AG09319 (cell line): ENCODE measurements around the gene PTPA.

ENCODE experiments used
- DNase-seq: peaks from one replicate; pipeline ENCODE4 v3.0.0-alpha.2; 2010; ENCODE audit warnings: low read depth; ENCODE audit errors: extremely low read depth
- CTCF ChIP-seq: IDR thresholded peaks from 2 replicates; pipeline ENCODE4 v1.5.1; 2011; ENCODE audit warnings: low read depth, mild to moderate bottlenecking, inconsistent platforms, low read length, moderate library complexity

The PTPA gene

DNA sequence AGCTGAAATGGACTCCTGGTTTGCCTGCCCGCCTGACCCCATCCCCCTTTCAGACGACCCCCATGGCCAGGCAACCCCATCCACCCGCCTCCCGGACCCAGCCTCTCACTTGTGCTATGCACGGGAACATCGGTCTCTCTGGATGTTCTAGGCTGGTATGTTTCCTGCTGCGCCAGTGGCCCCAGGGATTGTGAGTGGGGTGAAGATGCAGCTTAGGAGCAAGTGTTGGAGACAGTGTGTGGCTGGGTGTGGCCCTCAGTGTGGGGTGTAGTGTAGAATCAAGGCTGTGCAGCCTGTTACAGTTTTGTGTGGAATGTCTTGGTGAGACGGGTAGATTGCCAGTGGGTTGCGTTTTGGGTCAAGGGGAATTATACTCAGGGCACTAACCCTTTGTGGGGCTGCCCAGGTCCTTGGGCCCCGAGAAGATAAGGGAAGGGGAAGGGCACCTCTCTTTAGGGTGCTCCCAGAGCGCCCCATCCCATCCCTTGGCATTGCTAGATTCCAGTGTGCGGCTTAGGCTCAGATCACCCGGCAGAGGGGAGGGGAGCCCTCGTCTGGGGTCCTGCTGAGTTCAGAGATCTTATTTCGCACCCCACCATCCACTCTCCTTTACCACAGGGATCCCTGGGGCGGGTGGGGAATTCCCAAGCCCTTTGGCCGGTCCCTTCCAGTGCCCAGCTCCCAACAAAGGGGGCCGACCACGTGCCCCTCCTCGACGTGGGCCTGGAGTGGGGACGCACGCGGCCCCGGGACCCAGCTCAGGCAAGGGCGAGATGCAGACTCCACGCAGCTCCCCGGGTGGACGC, 62.3 kb downstream of the PTPA start:
- no peak for DNase-seq
- TF ChIP-seq CTCF: no peak

GRCh38 chr9:129174102-129174723, 63.0 kb downstream of the PTPA start:
- TF ChIP-seq CTCF: peak; percentile 95
- peak; percentile 89 for DNase-seq

DNA sequence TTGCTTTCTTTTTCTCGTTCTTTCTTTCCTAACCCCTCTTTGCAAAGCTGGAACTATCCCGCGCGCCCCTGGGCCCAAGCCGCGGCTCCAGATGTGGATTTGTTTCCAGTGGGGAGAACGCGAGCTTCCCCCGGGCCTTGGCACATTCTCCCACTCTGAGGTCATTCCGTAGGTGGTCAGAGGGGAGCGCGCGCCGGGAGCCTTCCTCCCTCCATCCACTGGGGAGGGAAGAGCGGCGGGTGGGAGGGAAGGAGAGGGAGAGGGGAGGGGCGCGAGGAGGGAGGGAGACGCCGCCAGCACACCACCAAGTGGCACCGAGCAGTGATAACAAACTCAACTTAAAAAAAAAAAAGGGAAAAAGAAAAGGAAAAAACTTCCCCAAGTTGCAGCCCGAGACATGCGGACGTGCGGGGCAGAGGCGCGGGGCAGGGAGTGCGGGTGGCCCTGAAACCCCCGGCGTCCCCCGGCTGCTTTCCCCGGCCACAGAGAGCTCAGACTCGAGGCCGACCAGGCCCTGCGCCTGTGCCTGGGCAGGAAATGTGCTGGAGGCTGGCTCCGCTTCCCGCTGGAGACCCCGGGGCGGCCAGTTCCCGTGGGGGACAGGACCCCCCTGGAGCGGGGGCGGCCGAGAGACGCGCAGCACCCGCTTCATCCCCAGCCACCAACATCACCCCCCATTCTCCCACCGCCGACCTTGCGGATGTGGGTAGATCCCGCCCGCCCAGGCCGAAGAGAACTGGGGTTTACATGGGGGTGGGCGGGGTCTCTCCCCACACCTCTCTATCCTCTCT, 63.7 kb downstream of the PTPA start:
- TF ChIP-seq CTCF: no peak; the same call in none of the 2 replicates
- DNase-seq: peak; percentile 91

- no peak for DNase-seq
- TF ChIP-seq CTCF: no peak
Measured at GRCh38 chr9:129175515-129175824, 64.3 kb downstream of the PTPA start.

DNA sequence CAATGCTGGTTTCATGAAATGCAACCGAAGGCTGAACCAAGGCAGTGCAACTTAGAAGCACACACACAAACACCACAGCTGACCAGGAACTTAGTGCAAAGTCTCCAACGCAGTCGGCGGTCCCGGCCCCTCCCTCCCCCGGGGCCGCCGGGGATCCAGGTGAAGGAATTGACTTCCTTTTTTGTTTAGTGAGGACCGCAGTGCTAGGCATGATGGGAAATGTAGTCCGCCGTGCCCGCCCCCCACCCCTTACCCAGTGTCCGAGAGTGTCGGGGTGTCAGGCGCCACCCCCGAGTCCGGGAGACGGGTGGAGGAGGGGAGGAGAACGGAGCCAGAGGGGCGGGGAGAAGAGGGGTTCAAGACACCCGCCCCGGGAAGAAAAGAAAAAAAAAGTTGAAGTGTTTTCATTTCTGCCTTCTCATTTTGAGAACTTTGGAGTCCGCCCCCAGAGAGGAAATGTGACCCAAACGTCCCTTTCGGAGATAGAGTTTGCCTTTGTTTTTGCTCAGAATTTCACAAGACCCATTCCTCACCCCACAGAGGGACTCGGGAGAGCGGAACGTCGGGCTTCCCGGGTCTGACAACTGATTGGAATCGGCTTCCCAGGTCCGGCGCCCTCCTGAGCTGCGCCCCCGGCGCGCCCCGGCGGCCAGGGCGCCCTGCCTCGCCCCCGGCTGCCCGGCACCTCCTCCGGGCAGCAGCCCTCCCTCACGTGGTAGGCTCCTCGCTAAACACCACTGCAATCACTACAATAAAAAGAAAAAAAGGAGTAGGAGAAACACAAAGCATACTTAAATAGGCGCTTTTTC, 64.8 kb downstream of the PTPA start:
- DNase-seq: peak; percentile 88
- no peak for TF ChIP-seq CTCF

- DNase-seq: no peak
- no peak for TF ChIP-seq CTCF
Measured at GRCh38 chr9:129176701-129177442, 65.7 kb downstream of the PTPA start.
